CD4-positive, alpha-beta T cell (primary cell): Measurements from ENCODE around the gene SPINK1. TPM values are rescaled to one million over a fixed set of nuclear protein-coding genes. Genes with fewer than 3 reads are reported as not detected.

Experiments
- ATAC-seq: fragments of 200-7000 bp; cut with Tn5 transposase; one replicate; pipeline ENCODE4 v1.10.0; 2022; ENCODE audit warnings: mild to moderate bottlenecking; ENCODE audit not compliant: poor library complexity
- CTCF ChIA-PET: fragments of 350-600 bp; sonication (Branson Sonifier 250); formaldehyde crosslinking; loops from one replicate; lab custom pipeline; 2021; ENCODE audit warnings: antibody characterized with exemption, inconsistent platforms; lab: Charles Lee
- POLR2A ChIA-PET: fragments of 350-600 bp; sonication (Branson Sonifier 250); formaldehyde crosslinking; loops from one replicate; lab custom pipeline; 2021; ENCODE audit warnings: antibody characterized with exemption, inconsistent platforms; lab: Charles Lee
- DNase-seq, 14 experiments: peaks; one replicate each; pipeline ENCODE4 v3.0.0-alpha.2; 2013 to 2020; ENCODE audit warnings: mixed read lengths in 2 of 14
- H3K27ac ChIP-seq, 2 donors: one replicate each; pipeline versions ENCODE4 v1.5.1 to v1.7.0; 2013; ENCODE audit warnings: low read length in 2 of 2, low read depth in 1 of 2, mild to moderate bottlenecking in 1 of 2
- H3K27me3 ChIP-seq, 2 experiments: 1 replicate in 1 of 2; 2 replicates in 1 of 2; pipeline versions ENCODE4 v1.6.1 to v1.7.0; 2013; ENCODE audit warnings: low read length in 2 of 2, control low read depth in 1 of 2, mild to moderate bottlenecking in 1 of 2, moderate library complexity in 1 of 2; ENCODE audit not compliant: insufficient read depth in 2 of 2, control insufficient read depth in 1 of 2
- H3K36me3 ChIP-seq: one replicate; pipeline ENCODE4 v1.6.1; 2013; ENCODE audit warnings: low read length, control low read depth; ENCODE audit not compliant: insufficient read depth
- H3K4me1 ChIP-seq: one replicate; pipeline ENCODE4 v1.6.1; 2013; ENCODE audit warnings: low read length, control low read depth; ENCODE audit not compliant: insufficient read depth
- H3K4me3 ChIP-seq: one replicate; pipeline ENCODE4 v1.5.1; 2013; ENCODE audit warnings: mild to moderate bottlenecking, low read length, moderate library complexity
- H3K9me3 ChIP-seq, 2 experiments: 1 replicate in 1 of 2; 2 replicates in 1 of 2; pipeline versions ENCODE4 v1.6.1 to v1.7.0; 2013; ENCODE audit warnings: low read length in 2 of 2, mild to moderate bottlenecking in 2 of 2, control low read depth in 1 of 2, moderate library complexity in 1 of 2; ENCODE audit not compliant: control insufficient read depth in 1 of 2, insufficient read depth in 1 of 2
- H3K27ac Mint-ChIP-seq: one replicate; pipeline ENCODE4 v1.8.0; 2020; ENCODE audit warnings: mixed read lengths
- H3K27me3 Mint-ChIP-seq: one replicate; pipeline ENCODE4 v1.8.0; 2021; ENCODE audit warnings: mixed read lengths
- H3K36me3 Mint-ChIP-seq: one replicate; pipeline ENCODE4 v1.8.0; 2021; ENCODE audit warnings: low read depth, mixed read lengths
- H3K4me1 Mint-ChIP-seq: one replicate; pipeline ENCODE4 v1.8.0; 2021; ENCODE audit warnings: low read depth, mixed read lengths
- H3K4me3 Mint-ChIP-seq: one replicate; pipeline ENCODE4 v1.8.0; 2020; ENCODE audit warnings: mild to moderate bottlenecking, mixed read lengths
- H3K9me3 Mint-ChIP-seq: one replicate; pipeline ENCODE4 v1.8.0; 2020; ENCODE audit warnings: mixed read lengths
- CTCF ChIP-seq: fragments of 200-600 bp; IDR thresholded peaks from one replicate; pipeline ENCODE4 v1.8.0; 2022; ENCODE audit warnings: antibody characterized with exemption, mild to moderate bottlenecking
- intact Hi-C, 2 experiments: fragments of 100-400 bp; cut with DNase I in 1 of 2; cut with micrococcal nuclease in 1 of 2; formaldehyde crosslinking; loops; one replicate each; pipeline versions ENCODE4 v1.15.1 to v1.9.0; 2023 to 2025; cut with DNase I, micrococcal nuclease
- total RNA-seq, 174 experiments: library from RNA in 2 of 174; stranded (reverse) in 2 of 174; gene quantifications; one replicate each; pipeline ENCODE4 v1.2.3 and lab custom pipeline; 2021 to 2026

The SPINK1 gene
- total RNA-seq, 2 experiments from 2014 or later: not detected

GRCh38 chr5:147856801-147857200 lies 25.3 kb upstream of the SPINK1 start:
- TF ChIP-seq CTCF: no peak
- Mint-ChIP-seq H3K4me3 (no peak overlapping the region), H3K27ac (no peak overlapping the region), H3K36me3 (no peaks in the 10 kb centered on the region), H3K9me3 (no peaks in the 10 kb centered on the region), H3K4me1 (no peaks in the 10 kb centered on the region), H3K27me3 (no peaks in the 10 kb centered on the region)
- Histone ChIP-seq H3K27me3 (peaks cover 0 to 4% of the 10 kb centered on the region in 2 experiments), H3K9me3 (no peaks in the 10 kb centered on the region), H3K36me3 (no peaks in the 10 kb centered on the region), H3K4me1 (no peaks in the 10 kb centered on the region), H3K27ac (no peak overlapping the region), H3K4me3 (no peak overlapping the region)
- intact Hi-C loops: loop anchor here (5.0 to 10.0 kb wide), 2 partner anchors 876 to 878 kb away; no protein-coding TSS in a partner anchor
- DNase-seq (no peak), ATAC-seq (no peak)
- ChIA-PET CTCF (no interaction called here), POLR2A (no interaction called here)

- intact Hi-C loops: loop anchor here (5.0 to 10.0 kb wide), 2 partner anchors 877 to 879 kb away; no protein-coding TSS in a partner anchor
- no peak for DNase-seq
- no peaks in the 10 kb centered on the region for H3K4me1 ChIP-seq
- no peak overlapping the region for H3K4me3 ChIP-seq
- Mint-ChIP-seq H3K4me3 (no peak overlapping the region), H3K4me1 (no peaks in the 10 kb centered on the region), H3K27me3 (no peaks in the 10 kb centered on the region), H3K27ac (no peak overlapping the region), H3K9me3 (no peaks in the 10 kb centered on the region), H3K36me3 (no peaks in the 10 kb centered on the region)
- no peak for ATAC-seq
- ChIA-PET POLR2A (no interaction called here), CTCF (no interaction called here)
- no peak overlapping the region for H3K27ac ChIP-seq
- H3K9me3 ChIP-seq: no peaks in the 10 kb centered on the region
- peaks cover 0 to 4% of the 10 kb centered on the region in 2 experiments for H3K27me3 ChIP-seq
- H3K36me3 ChIP-seq: no peaks in the 10 kb centered on the region
- no peak for TF ChIP-seq CTCF
Observed at GRCh38 chr5:147855774-147856069, 24.3 kb upstream of the SPINK1 start.

- CTCF ChIA-PET: no interaction called here
- Mint-ChIP-seq H3K4me1 (no peaks in the 10 kb centered on the region), H3K4me3 (no peak overlapping the region), H3K27me3 (no peaks in the 10 kb centered on the region), H3K36me3 (no peaks in the 10 kb centered on the region), H3K9me3 (no peaks in the 10 kb centered on the region), H3K27ac (no peak overlapping the region)
- H3K9me3 ChIP-seq: no peaks in the 10 kb centered on the region
- H3K4me3 ChIP-seq: no peak overlapping the region
- no peaks in the 10 kb centered on the region for H3K36me3 ChIP-seq
- H3K27ac ChIP-seq: no peak overlapping the region
- POLR2A ChIA-PET: no interaction called here
- intact Hi-C loops: loop anchor here (5.0 to 10.0 kb wide), 2 partner anchors 877 to 880 kb away; no protein-coding TSS in a partner anchor
- peaks cover 0 to 4% of the 10 kb centered on the region in 2 experiments for H3K27me3 ChIP-seq
- H3K4me1 ChIP-seq: no peaks in the 10 kb centered on the region
- no peak for ATAC-seq
- no peak for TF ChIP-seq CTCF
- no peak for DNase-seq
Observed at GRCh38 chr5:147854894-147855773, 23.7 kb upstream of the SPINK1 start.
